Esophagus squamous epithelium (tissue), 5 donors: ENCODE data around the gene PTPRN2. TPM values are rescaled to one million over a fixed set of nuclear protein-coding genes. Genes with fewer than 3 reads are reported as not detected.
"Not testable (repeated sequence)": the region's sequence is repeated elsewhere in the genome, so short reads cannot be mapped to it uniquely, and the experiment has no call there.

Source experiments
- DNase-seq: peaks from one replicate; lab custom pipeline; 2025; lab: John Stamatoyannopoulos, UW
- H3K27ac ChIP-seq, 4 donors: fragments of 200-600 bp; sonication (generic); one replicate each; pipeline ENCODE4 v1.5.1; 2016 to 2019; ENCODE audit warnings: mild to moderate bottlenecking in 1 of 4
- H3K27me3 ChIP-seq, 4 donors: fragments of 200-600 bp; sonication (generic); 1 replicate in 3 of 4; 2 replicates in 1 of 4; pipeline versions ENCODE4 v1.5.1 to v1.6.0; 2017 to 2021; ENCODE audit warnings: antibody characterized with exemption in 1 of 4
- H3K36me3 ChIP-seq, 3 donors: fragments of 200-600 bp; sonication (generic); one replicate each; pipeline ENCODE4 v1.5.1; 2016 to 2019
- H3K4me1 ChIP-seq, 3 donors: fragments of 200-600 bp; sonication (generic); one replicate each; pipeline ENCODE4 v1.5.1; 2017 to 2019
- H3K4me3 ChIP-seq, 4 donors: fragments of 200-600 bp; sonication (generic); 1 replicate in 3 of 4; 2 replicates in 1 of 4; pipeline ENCODE4 v1.5.1; 2016 to 2019; ENCODE audit warnings: mild to moderate bottlenecking in 2 of 4, moderate library complexity in 1 of 4
- H3K9me3 ChIP-seq, 3 donors: fragments of 200-600 bp; sonication (generic); one replicate each; pipeline ENCODE4 v1.5.1; 2016 to 2019
- POLR2A ChIP-seq, 4 donors: fragments of 450-650 bp; IDR thresholded peaks; one replicate each; pipeline ENCODE4 v1.6.1; 2017; ENCODE audit warnings: antibody characterized with exemption in 4 of 4, mild to moderate bottlenecking in 4 of 4, moderate library complexity in 3 of 4
- WGBS, 2 donors: methylation state at CpG; one replicate each; pipeline ENCODE4 v1.1.5; 2018; 5-methylcytosine and 5-hydroxymethylcytosine counted together
- intact Hi-C: fragments of 100-400 bp; cut with DNase I; formaldehyde crosslinking; loops from one replicate; pipeline ENCODE4 v1.15.0; 2022
- total RNA-seq, 4 donors: library from RNA; depleted of rRNA; stranded (reverse); fragments of >200 nt; gene quantifications; one replicate each; pipeline ENCODE4 v1.1.0, GENCODE V29; 2016
- TF ChIP-seq, protein P1 (sequence below), 6 experiments: fragments of 450-650 bp in 4 of 6; fragments of 200-600 bp in 2 of 6; sonication (generic) in 2 of 6; IDR thresholded peaks; one replicate each; pipeline ENCODE4 v1.5.1; 2016 to 2019; ENCODE audit warnings: antibody characterized with exemption in 6 of 6, mild to moderate bottlenecking in 4 of 6, moderate library complexity in 4 of 6
- donor health status: DM: yes; HTN: yes; CAD: no.

Gene PTPRN2
- total RNA-seq, 4 donors from 2014 or later = 0.38 to 2.7 (median 1.0) TPM

- H3K27me3 ChIP-seq = no peaks in the 10 kb centered on the region
- DNase-seq = no peak
- H3K36me3 ChIP-seq = no peaks in the 10 kb centered on the region
- no peak overlapping the region for H3K27ac ChIP-seq
- intact Hi-C loops = no loop called here
- H3K4me3 ChIP-seq = no peak overlapping the region
- peaks cover 0 to 26% (median 16%) of the 10 kb centered on the region in 3 donors for H3K9me3 ChIP-seq
- no peaks in the 10 kb centered on the region for H3K4me1 ChIP-seq
- WGBS, 2 donors = 86 to 95% methylated on average over 9 to 10 of the region's 16 CpGs
- TF ChIP-seq, protein P1, sequence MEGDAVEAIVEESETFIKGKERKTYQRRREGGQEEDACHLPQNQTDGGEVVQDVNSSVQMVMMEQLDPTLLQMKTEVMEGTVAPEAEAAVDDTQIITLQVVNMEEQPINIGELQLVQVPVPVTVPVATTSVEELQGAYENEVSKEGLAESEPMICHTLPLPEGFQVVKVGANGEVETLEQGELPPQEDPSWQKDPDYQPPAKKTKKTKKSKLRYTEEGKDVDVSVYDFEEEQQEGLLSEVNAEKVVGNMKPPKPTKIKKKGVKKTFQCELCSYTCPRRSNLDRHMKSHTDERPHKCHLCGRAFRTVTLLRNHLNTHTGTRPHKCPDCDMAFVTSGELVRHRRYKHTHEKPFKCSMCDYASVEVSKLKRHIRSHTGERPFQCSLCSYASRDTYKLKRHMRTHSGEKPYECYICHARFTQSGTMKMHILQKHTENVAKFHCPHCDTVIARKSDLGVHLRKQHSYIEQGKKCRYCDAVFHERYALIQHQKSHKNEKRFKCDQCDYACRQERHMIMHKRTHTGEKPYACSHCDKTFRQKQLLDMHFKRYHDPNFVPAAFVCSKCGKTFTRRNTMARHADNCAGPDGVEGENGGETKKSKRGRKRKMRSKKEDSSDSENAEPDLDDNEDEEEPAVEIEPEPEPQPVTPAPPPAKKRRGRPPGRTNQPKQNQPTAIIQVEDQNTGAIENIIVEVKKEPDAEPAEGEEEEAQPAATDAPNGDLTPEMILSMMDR (IDR thresholded peaks at IDR 0.05) = no peak
- TF ChIP-seq POLR2A (IDR thresholded peaks at IDR 0.05) = no peak
Measured at GRCh38 chr7:157937406-157937805, 650.2 kb downstream of the PTPRN2 start.

DNA sequence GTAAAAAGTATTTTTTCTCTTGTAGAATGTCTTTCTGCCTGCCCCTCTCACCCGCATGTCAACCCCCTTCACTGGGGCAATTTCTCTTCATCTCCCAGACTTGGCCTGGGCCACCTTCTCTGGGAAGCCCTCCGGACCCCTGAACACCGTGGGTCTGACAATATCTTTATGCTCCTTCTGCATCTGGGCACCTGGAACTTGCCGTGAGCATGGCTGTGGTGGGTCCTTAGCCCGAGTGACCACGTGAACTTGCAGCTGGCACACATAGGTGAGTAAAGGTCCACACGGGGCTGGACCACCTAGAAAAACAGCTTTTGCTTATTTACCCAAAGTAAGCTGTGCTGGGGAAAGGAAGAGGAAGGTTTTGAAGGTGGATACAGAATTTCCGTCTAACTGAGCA is 650.6 kb downstream of the PTPRN2 start:
- intact Hi-C loops = no loop called here
- TF ChIP-seq, protein P1 (IDR thresholded peaks at IDR 0.05) = no peak
- TF ChIP-seq POLR2A (IDR thresholded peaks at IDR 0.05) = no peak
- Histone ChIP-seq H3K9me3 (peaks cover 0 to 31% (median 21%) of the 10 kb centered on the region in 3 donors), H3K4me1 (no peaks in the 10 kb centered on the region), H3K4me3 (no peak overlapping the region), H3K27me3 (no peaks in the 10 kb centered on the region), H3K27ac (no peak overlapping the region), H3K36me3 (no peaks in the 10 kb centered on the region)
- DNase-seq = no peak
- WGBS, 2 donors = 67 to 81% methylated on average over 6 to 7 of the region's 8 CpGs

DNA sequence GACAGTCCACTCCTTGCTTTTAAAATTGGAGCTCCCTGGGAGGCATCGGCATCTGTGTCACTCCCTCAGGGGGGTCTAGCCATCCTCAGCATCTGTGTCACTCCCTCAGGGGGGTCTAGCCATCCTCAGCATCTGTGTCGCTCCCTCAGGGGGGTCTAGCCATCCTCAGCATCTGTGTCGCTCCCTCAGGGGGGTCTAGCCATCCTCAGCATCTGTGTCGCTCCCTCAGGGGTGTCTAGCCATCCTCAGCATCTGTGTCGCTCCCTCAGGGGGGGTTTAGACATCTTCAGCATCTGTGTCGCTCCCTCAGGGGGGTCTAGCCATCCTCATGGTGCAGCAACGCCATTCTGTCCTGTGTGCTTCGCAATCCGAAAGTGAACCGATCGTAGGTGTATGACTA is 651.9 kb downstream of the PTPRN2 start:
- H3K36me3 ChIP-seq, H3K27ac ChIP-seq, DNase-seq, intact Hi-C loops, H3K27me3 ChIP-seq, H3K4me3 ChIP-seq, H3K4me1 ChIP-seq: not testable (repeated sequence)
- peaks cover 0 to 37% (median 21%) of the 10 kb centered on the region in 3 donors for H3K9me3 ChIP-seq
- WGBS, 2 donors = 85 to 93% methylated on average over 9 to 11 of the region's 11 CpGs

DNA sequence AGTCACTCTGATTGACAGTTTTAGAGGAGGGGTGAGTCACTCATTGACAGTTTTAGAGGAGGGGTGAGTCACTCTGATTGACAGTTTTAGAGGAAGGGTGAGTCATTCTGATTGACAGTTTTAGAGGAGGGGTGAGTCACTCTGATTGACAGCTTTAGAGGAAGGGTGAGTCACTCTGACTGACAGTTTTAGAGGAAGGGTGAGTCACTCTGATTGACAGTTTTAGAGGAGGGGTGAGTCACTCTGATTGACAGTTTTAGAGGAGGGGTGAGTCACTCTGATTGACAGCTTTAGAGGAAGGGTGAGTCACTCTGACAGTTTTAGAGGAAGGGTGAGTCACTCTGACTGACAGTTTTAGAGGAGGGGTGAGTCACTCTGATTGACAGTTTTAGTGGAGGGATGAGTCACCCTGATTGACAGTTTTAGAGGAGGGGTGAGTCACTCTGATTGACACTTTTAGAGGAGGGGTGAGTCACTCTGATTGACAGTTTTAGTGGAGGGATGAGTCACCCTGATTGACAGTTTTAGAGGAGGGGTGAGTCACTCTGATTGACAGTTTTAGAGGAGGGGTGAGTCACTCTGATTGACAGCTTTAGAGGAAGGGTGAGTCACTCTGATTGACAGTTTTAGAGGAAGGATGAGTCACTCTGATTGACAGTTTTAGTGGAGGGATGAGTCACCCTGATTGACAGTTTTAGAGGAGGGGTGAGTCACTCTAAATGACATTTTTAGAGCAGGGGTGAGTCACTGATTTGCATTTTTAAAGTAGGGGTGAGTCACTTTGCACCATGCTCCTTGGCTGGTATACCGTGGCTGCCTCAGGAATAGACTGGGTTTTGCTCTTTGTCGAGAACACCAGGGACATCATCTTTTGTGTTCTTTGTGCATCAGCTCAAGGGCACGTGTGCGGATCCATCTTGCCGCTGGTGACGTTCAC is 654.1 kb downstream of the PTPRN2 start:
- H3K36me3 ChIP-seq, H3K27ac ChIP-seq, intact Hi-C loops, H3K4me1 ChIP-seq, DNase-seq, H3K27me3 ChIP-seq, H3K4me3 ChIP-seq: not testable (repeated sequence)
- H3K9me3 ChIP-seq = peaks cover 0 to 37% (median 21%) of the 10 kb centered on the region in 3 donors
- 69 to 79% methylated on average over 3 to 6 of the region's 6 CpGs for WGBS, 2 donors

GRCh38 chr7:157932498-157933218 is 655.0 kb downstream of the PTPRN2 start:
- H3K9me3 ChIP-seq = peaks cover 0 to 37% (median 21%) of the 10 kb centered on the region in 3 donors
- no peaks in the 10 kb centered on the region for H3K36me3 ChIP-seq
- H3K4me1 ChIP-seq = no peaks in the 10 kb centered on the region
- TF ChIP-seq, protein P1 (IDR thresholded peaks at IDR 0.05) = no peak
- no peak for TF ChIP-seq POLR2A (IDR thresholded peaks at IDR 0.05)
- H3K4me3 ChIP-seq = no peak overlapping the region
- intact Hi-C loops = no loop called here
- no peaks in the 10 kb centered on the region for H3K27me3 ChIP-seq
- no peak for DNase-seq
- H3K27ac ChIP-seq = no peak overlapping the region
- WGBS, 2 donors = 39 to 59% methylated on average over 5 of the region's 5 CpGs
